SK-N-SH (cell line): ENCODE measurements around the gene DNAH3. TPM values are rescaled to one million over a fixed set of nuclear protein-coding genes. Genes with fewer than 3 reads are reported as not detected.

Experiments
- CTCF ChIA-PET: fragments of 300-600, 350-600 bp; formaldehyde crosslinking; extraction: SDS; loops from one replicate; lab custom pipeline; 2021; lab: Yijun Ruan, JAX
- POLR2A ChIA-PET: fragments of 350-600 bp; sonication (Branson Sonifier 250); formaldehyde crosslinking; extraction: SDS; loops from one replicate; lab custom pipeline; 2020; ENCODE audit warnings: antibody characterized with exemption, inconsistent platforms; lab: Yijun Ruan, JAX
- DNase-seq: peaks from one replicate; pipeline ENCODE4 v3.0.0; 2012
- H2AFZ ChIP-seq: fragments of 200-600 bp; sonication (generic); 2 replicates; pipeline ENCODE4 v1.8.1; 2016; ENCODE audit warnings: antibody characterized with exemption, mild to moderate bottlenecking, low read depth
- H3F3A ChIP-seq: fragments of 200-600 bp; sonication (generic); replicated peaks from 2 replicates; pipeline ENCODE3; 2016; ENCODE audit warnings: antibody characterized with exemption, mild to moderate bottlenecking; ENCODE audit not compliant: insufficient read depth
- H3K27ac ChIP-seq, 2 experiments: fragments of 200-500 bp in 1 of 2; fragments of 200-600 bp in 1 of 2; sonication (Bioruptor generic) in 1 of 2; sonication (generic), shearing (Covaris generic) in 1 of 2; 2 replicates each; pipeline versions ENCODE4 v1.5.1 to v1.6.1; 2014 to 2016; ENCODE audit warnings: low read depth in 2 of 2, inconsistent platforms in 1 of 2, low read length in 1 of 2, mild to moderate bottlenecking in 1 of 2, mixed read lengths in 1 of 2
- H3K27me3 ChIP-seq: fragments of 200-600 bp; sonication (generic), shearing (Covaris generic); 2 replicates; pipeline ENCODE4 v1.6.1; 2016; ENCODE audit warnings: mixed run types; ENCODE audit not compliant: insufficient read depth
- H3K36me3 ChIP-seq, 2 experiments: fragments of 200-500 bp in 1 of 2; fragments of 200-600 bp in 1 of 2; sonication (Bioruptor generic) in 1 of 2; sonication (generic) in 1 of 2; replicated peaks in 1 of 2; 2 replicates each; pipeline versions ENCODE3 to v1.5.1; 2014 to 2016; ENCODE audit warnings: low read length in 1 of 2, mild to moderate bottlenecking in 1 of 2; ENCODE audit not compliant: insufficient read depth in 2 of 2, control insufficient read depth in 1 of 2
- H3K4me1 ChIP-seq, 2 experiments: fragments of 200-500 bp in 1 of 2; fragments of 200-600 bp in 1 of 2; sonication (Bioruptor generic) in 1 of 2; sonication (generic), shearing (Covaris generic) in 1 of 2; 2 replicates each; pipeline versions ENCODE4 v1.5.1 to v1.6.1; 2014 to 2016; ENCODE audit warnings: low read depth in 1 of 2, low read length in 1 of 2, mixed run types in 1 of 2; ENCODE audit not compliant: insufficient read depth in 2 of 2, control insufficient read depth in 1 of 2
- H3K4me2 ChIP-seq: fragments of 200-600 bp; sonication (generic), shearing (Covaris generic); 2 replicates; pipeline ENCODE4 v1.6.1; 2017; ENCODE audit warnings: mixed run types
- H3K4me3 ChIP-seq, 2 experiments: fragments of 200-500 bp in 1 of 2; fragments of 200-600 bp in 1 of 2; sonication (Bioruptor generic) in 1 of 2; sonication (generic), shearing (Covaris generic) in 1 of 2; 2 replicates each; pipeline versions ENCODE4 v1.5.1 to v1.8.1; 2014 to 2016; ENCODE audit warnings: low read depth in 2 of 2, inconsistent platforms in 1 of 2, low read length in 1 of 2, mild to moderate bottlenecking in 1 of 2, mixed read lengths in 1 of 2, moderate library complexity in 1 of 2
- H3K79me2 ChIP-seq: fragments of 200-600 bp; sonication (generic); 2 replicates; pipeline ENCODE4 v1.8.1; 2017; ENCODE audit warnings: mild to moderate bottlenecking; ENCODE audit not compliant: insufficient read depth
- H3K9ac ChIP-seq: fragments of 200-600 bp; sonication (generic); 2 replicates; pipeline ENCODE4 v1.6.1; 2017; ENCODE audit warnings: mixed run types
- H3K9me2 ChIP-seq: fragments of 200-600 bp; sonication (generic); 2 replicates; pipeline ENCODE4 v1.6.1; 2017; ENCODE audit warnings: mixed run types
- H3K9me3 ChIP-seq: fragments of 200-600 bp; sonication (generic); 2 replicates; pipeline ENCODE4 v1.6.1; 2017; ENCODE audit warnings: mixed run types, mild to moderate bottlenecking, moderate library complexity
- H4K20me1 ChIP-seq: fragments of 200-600 bp; sonication (generic); 2 replicates; pipeline ENCODE4 v1.6.1; 2017; ENCODE audit warnings: mild to moderate bottlenecking, mixed run types; ENCODE audit not compliant: insufficient read depth
- CTCF ChIP-seq: fragments of 200-600 bp; sonication (generic); IDR thresholded peaks from 2 replicates; pipeline ENCODE4 v1.6.1; 2017; ENCODE audit warnings: antibody characterized with exemption, mild to moderate bottlenecking, moderate library complexity
- ELF1 ChIP-seq: IDR thresholded peaks from 2 replicates; pipeline ENCODE4 v1.4.0; 2012
- FOSL2 ChIP-seq: IDR thresholded peaks from 2 replicates; pipeline ENCODE4 v1.4.0; 2012; ENCODE audit warnings: low read depth, mild to moderate bottlenecking, moderate library complexity, borderline replicate concordance
- FOXM1 ChIP-seq: IDR thresholded peaks from 2 replicates; pipeline ENCODE4 v1.4.0; 2012; ENCODE audit warnings: low read depth, mild to moderate bottlenecking
- GATA2 ChIP-seq: sonication (generic); formaldehyde crosslinking; IDR thresholded peaks from 2 replicates; pipeline ENCODE4 v1.5.0; 2020; ENCODE audit warnings: mild to moderate bottlenecking, missing genetic modification reagents
- JUND ChIP-seq: IDR thresholded peaks from 2 replicates; pipeline ENCODE4 v1.4.0; 2012
- MEF2A ChIP-seq: IDR thresholded peaks from 2 replicates; pipeline ENCODE4 v1.4.0; 2012; ENCODE audit warnings: low read depth, borderline replicate concordance
- NFIC ChIP-seq: IDR thresholded peaks from 2 replicates; pipeline ENCODE4 v1.4.0; 2012; ENCODE audit warnings: borderline replicate concordance
- RAD21 ChIP-seq: IDR thresholded peaks from 2 replicates; pipeline ENCODE4 v1.6.1; 2012; ENCODE audit warnings: mild to moderate bottlenecking, low read length
- RFX5 ChIP-seq: IDR thresholded peaks from 2 replicates; pipeline ENCODE4 v1.6.1; 2012; ENCODE audit warnings: mild to moderate bottlenecking, improper control_type of control experiment, low read length
- RXRA ChIP-seq: IDR thresholded peaks from 2 replicates; pipeline ENCODE4 v1.4.0; 2012; ENCODE audit warnings: low read depth, mild to moderate bottlenecking, borderline replicate concordance
- WGBS: methylation state at CpG from one replicate; pipeline ENCODE4 v1.1.6; 2017; ENCODE audit warnings: low lambda C conversion rate; 5-methylcytosine and 5-hydroxymethylcytosine counted together
- polyA plus RNA-seq, 3 experiments: library from polyadenylated mRNA; depleted of rRNA; stranded (reverse); fragments of >200 nt; gene quantifications; 2 replicates each; pipeline ENCODE4 v1.2.3, GENCODE V29; 2012
- TF ChIP-seq, protein P1 (sequence below): IDR thresholded peaks from 2 replicates; pipeline ENCODE4 v1.6.1; 2012; ENCODE audit warnings: mild to moderate bottlenecking, low read depth, low read length, moderate library complexity
- TF ChIP-seq, protein P2 (sequence below): IDR thresholded peaks from 2 replicates; pipeline ENCODE4 v1.4.0; 2012; ENCODE audit warnings: low read depth, borderline replicate concordance
- TF ChIP-seq, protein P3 (sequence below): fragments of 150-350 bp; IDR thresholded peaks from 2 replicates; pipeline ENCODE4 v1.6.1; 2016; ENCODE audit warnings: mild to moderate bottlenecking, low read depth, low read length

The DNAH3 gene
- polyA plus RNA-seq, 1 of the 3 experiments (the other 2 are of a cell fraction) = not detected

- TF ChIP-seq RFX5 (no peak), FOXM1 (no peak), CTCF (no peak), FOSL2 (no peak), JUND (no peak), ELF1 (no peak)
- TF ChIP-seq, protein P1, sequence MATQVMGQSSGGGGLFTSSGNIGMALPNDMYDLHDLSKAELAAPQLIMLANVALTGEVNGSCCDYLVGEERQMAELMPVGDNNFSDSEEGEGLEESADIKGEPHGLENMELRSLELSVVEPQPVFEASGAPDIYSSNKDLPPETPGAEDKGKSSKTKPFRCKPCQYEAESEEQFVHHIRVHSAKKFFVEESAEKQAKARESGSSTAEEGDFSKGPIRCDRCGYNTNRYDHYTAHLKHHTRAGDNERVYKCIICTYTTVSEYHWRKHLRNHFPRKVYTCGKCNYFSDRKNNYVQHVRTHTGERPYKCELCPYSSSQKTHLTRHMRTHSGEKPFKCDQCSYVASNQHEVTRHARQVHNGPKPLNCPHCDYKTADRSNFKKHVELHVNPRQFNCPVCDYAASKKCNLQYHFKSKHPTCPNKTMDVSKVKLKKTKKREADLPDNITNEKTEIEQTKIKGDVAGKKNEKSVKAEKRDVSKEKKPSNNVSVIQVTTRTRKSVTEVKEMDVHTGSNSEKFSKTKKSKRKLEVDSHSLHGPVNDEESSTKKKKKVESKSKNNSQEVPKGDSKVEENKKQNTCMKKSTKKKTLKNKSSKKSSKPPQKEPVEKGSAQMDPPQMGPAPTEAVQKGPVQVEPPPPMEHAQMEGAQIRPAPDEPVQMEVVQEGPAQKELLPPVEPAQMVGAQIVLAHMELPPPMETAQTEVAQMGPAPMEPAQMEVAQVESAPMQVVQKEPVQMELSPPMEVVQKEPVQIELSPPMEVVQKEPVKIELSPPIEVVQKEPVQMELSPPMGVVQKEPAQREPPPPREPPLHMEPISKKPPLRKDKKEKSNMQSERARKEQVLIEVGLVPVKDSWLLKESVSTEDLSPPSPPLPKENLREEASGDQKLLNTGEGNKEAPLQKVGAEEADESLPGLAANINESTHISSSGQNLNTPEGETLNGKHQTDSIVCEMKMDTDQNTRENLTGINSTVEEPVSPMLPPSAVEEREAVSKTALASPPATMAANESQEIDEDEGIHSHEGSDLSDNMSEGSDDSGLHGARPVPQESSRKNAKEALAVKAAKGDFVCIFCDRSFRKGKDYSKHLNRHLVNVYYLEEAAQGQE = no peak
- TF ChIP-seq, protein P2, sequence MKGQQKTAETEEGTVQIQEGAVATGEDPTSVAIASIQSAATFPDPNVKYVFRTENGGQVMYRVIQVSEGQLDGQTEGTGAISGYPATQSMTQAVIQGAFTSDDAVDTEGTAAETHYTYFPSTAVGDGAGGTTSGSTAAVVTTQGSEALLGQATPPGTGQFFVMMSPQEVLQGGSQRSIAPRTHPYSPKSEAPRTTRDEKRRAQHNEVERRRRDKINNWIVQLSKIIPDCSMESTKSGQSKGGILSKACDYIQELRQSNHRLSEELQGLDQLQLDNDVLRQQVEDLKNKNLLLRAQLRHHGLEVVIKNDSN = no peak
- TF ChIP-seq, all 33 proteins: peak for 0
These were observed 29.3 kb upstream of the DNAH3 start for GRCh38 chr16:21179983-21180365.

GRCh38 chr16:21179126-21179982 is 28.7 kb upstream of the DNAH3 start:
- Histone ChIP-seq H3K27me3 (no peaks in the 10 kb centered on the region), H3K9me2 (no peaks in the 10 kb centered on the region), H3K79me2 (no peaks in the 10 kb centered on the region), H3K36me3 (peaks cover 7 to 28% of the 10 kb centered on the region in 2 experiments), H3K4me1 (no peaks in the 10 kb centered on the region), H3K27ac (no peak overlapping the region), H3K4me2 (no peak overlapping the region), H3K4me3 (no peak overlapping the region), H4K20me1 (no peaks in the 10 kb centered on the region), H3K9ac (no peak overlapping the region), H2AFZ (no peak overlapping the region), H3K9me3 (no peaks in the 10 kb centered on the region), H3F3A (no peaks in the 10 kb centered on the region)
- ChIA-PET POLR2A (no interaction called here), CTCF (interaction anchor here (1.4 to 2.4 kb wide), 3 partner anchors 9 to 121 kb away, joined by 5 to 16 read pairs (median 7); no protein-coding TSS in a partner anchor)
- 83% methylated on average over 12 of the region's 13 CpGs for WGBS
- no peak for DNase-seq
- no peak for TF ChIP-seq ELF1
- TF ChIP-seq, protein P1 = no peak
- TF ChIP-seq RAD21 = no peak
- TF ChIP-seq MEF2A = no peak
- TF ChIP-seq, protein P3, sequence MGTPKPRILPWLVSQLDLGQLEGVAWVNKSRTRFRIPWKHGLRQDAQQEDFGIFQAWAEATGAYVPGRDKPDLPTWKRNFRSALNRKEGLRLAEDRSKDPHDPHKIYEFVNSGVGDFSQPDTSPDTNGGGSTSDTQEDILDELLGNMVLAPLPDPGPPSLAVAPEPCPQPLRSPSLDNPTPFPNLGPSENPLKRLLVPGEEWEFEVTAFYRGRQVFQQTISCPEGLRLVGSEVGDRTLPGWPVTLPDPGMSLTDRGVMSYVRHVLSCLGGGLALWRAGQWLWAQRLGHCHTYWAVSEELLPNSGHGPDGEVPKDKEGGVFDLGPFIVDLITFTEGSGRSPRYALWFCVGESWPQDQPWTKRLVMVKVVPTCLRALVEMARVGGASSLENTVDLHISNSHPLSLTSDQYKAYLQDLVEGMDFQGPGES = no peak
- no peak for TF ChIP-seq NFIC
- TF ChIP-seq GATA2 (CRISPR knock-in tag) = no peak
- no peak for TF ChIP-seq RXRA

More at GRCh38 chr16:21179983-21180365, 29.3 kb upstream of the DNAH3 start:
- Histone ChIP-seq H2AFZ (no peak overlapping the region), H3K9me3 (no peaks in the 10 kb centered on the region), H3K36me3 (peaks cover 5 to 28% of the 10 kb centered on the region in 2 experiments), H3K4me1 (no peaks in the 10 kb centered on the region), H3F3A (no peaks in the 10 kb centered on the region), H3K79me2 (no peaks in the 10 kb centered on the region), H3K27me3 (no peaks in the 10 kb centered on the region), H4K20me1 (no peaks in the 10 kb centered on the region), H3K9ac (no peak overlapping the region), H3K4me3 (no peak overlapping the region), H3K27ac (no peak overlapping the region), H3K4me2 (no peak overlapping the region), H3K9me2 (no peaks in the 10 kb centered on the region)
- WGBS = 91% methylated on average over 3 of the region's 3 CpGs
- ChIA-PET POLR2A (no interaction called here), CTCF (interaction anchor here (0.9 to 2.3 kb wide), 3 partner anchors 9 to 121 kb away, joined by 3 to 7 read pairs (median 5); no protein-coding TSS in a partner anchor)
- no peak for DNase-seq
